ENCODE measurements around the gene TMC3.

The TMC3 gene

DNA sequence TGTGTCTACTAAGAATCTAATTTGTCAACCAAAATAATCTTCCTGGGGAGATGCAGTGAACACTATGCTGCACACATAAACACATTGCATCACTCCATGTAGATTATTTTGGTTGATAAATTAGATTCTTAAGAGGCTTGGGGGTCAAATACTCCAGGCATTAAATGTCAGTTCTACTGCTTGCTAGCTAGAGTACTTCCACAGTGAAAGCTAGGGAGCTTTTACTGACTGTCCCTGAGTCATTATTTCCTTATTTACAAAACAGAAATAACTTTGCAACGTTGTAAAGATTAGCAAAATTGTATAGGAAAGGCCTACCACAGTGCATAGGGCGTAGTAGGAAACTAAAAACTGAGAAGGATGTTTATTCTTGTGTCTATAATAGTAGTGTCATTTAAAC, 12.9 kb upstream of the TMC3 start:
- TF ChIP-seq, protein P1, sequence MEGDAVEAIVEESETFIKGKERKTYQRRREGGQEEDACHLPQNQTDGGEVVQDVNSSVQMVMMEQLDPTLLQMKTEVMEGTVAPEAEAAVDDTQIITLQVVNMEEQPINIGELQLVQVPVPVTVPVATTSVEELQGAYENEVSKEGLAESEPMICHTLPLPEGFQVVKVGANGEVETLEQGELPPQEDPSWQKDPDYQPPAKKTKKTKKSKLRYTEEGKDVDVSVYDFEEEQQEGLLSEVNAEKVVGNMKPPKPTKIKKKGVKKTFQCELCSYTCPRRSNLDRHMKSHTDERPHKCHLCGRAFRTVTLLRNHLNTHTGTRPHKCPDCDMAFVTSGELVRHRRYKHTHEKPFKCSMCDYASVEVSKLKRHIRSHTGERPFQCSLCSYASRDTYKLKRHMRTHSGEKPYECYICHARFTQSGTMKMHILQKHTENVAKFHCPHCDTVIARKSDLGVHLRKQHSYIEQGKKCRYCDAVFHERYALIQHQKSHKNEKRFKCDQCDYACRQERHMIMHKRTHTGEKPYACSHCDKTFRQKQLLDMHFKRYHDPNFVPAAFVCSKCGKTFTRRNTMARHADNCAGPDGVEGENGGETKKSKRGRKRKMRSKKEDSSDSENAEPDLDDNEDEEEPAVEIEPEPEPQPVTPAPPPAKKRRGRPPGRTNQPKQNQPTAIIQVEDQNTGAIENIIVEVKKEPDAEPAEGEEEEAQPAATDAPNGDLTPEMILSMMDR (IDR thresholded peaks at IDR 0.05; ENCODE audit: low read depth, low read length, missing control alignments), result no peak
- DNase-seq (ENCODE audit: extremely low read depth, low read depth), result no peak

DNA sequence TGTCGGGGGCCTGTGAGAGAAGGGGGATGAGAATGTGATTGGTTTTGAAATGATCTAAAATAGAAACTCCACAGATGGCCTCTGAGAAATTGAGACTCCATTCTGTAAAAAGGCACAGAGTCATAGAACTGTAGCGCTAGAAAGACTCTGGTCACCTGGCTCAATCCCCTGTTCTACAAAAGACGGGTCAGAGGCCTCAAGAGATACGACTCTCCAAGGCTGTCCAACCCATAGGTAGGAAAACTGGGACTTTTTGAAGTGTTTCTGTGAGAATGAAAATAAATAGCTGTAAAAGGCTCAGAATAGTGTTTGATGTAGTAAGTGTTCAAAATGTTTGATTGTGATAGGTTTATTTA, 11.7 kb upstream of the TMC3 start:
- DNase-seq (ENCODE audit: extremely low read depth, low read depth), result no peak
- no peak overlapping the region for H3K4me3 ChIP-seq (replicated peaks; ENCODE audit: low read depth, low read length)
- TF ChIP-seq, protein P1 (IDR thresholded peaks at IDR 0.05; ENCODE audit: low read depth, low read length, missing control alignments), result no peak

More for the DNA sequence above, 12.9 kb upstream of the TMC3 start:
- H3K4me3 ChIP-seq (replicated peaks; ENCODE audit: low read depth, low read length), result no peak overlapping the region

DNA sequence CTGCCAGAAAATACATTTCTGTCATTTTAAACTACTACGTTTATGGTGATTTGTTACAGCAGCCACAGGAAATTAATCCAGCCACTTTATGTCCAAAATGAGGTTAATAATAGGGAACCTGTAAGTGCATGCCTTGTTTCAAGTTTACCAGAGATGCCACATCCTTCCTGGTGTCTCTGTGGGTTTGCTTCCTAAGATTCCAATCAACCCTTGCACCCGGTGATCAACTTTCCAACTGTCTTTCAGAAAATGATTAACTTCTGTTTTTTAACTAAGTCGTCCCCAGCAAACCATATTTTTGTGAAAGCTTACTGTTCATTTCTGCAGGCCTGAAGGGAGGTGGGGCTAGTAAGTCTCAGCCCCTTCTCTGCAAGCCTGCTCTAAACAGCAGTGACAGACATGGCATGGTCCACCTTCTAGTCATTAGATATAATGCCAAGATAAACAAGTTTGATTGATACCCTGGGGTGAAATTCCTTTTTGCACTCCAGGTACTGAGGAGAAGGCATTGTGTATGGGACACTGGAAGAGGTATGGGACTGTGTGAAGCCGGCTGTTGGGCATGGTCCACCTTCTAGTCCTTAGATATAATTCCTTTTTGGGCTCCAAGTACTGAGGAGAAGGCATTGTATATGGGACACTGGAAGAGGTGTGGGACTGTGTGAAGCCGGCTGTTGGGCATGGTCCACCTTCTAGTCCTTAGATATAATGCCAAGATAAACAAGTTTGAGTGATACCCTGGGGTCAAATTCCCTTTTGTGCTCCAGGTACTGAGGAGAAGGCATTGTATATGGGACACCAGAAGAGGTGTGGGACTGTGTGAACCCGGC, 11.1 kb upstream of the TMC3 start:
- H3K4me3 ChIP-seq (replicated peaks; ENCODE audit: low read depth, low read length), result no peak overlapping the region
- no peak for DNase-seq (ENCODE audit: extremely low read depth, low read depth)
- TF ChIP-seq, protein P1 (IDR thresholded peaks at IDR 0.05; ENCODE audit: low read depth, low read length, missing control alignments), result no peak

DNA sequence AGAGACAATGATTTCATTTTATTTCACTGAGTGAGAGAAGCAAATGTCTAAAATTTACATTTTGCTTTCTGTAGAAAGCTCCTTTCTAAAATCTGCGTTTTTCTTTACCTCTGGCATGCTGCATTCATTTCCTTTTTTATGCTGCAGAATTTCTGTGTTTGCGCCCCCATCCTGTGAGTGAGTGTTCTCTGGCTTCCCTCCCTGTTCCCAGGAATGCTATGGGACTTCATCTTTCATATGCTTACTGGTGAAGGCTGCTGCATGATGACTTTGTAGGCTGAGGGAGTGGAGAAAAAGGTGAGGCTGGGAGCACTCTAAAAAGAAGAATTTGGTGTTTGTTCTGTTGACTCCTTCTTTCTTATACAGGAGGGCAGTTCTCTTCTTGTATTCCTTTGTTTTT, 7.7 kb upstream of the TMC3 start:
- TF ChIP-seq, protein P1 (IDR thresholded peaks at IDR 0.05; ENCODE audit: low read depth, low read length, missing control alignments), result no peak
- H3K4me3 ChIP-seq (replicated peaks; ENCODE audit: low read depth, low read length), result no peak overlapping the region
- DNase-seq (ENCODE audit: extremely low read depth, low read depth), result no peak

DNA sequence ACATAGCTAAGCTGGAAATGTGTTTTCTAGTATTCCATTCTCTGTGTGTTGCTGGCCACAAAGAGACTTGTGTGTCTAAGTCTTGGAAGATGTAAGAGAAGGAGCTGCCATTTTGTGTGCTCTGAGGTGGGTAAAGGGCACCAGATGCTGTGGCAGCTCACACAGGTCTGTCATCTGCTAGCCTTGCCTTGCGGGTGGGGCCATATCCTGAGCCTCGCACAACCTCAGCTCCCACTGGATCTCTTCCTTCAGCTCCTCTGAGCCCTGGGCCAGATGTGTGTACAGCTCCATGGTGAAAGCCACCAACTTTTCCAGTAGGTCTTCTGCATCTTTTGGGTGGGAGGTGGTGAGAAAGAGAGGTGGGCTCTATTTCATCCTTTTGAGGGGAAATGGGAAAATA, 6.7 kb upstream of the TMC3 start:
- H3K4me3 ChIP-seq (replicated peaks; ENCODE audit: low read depth, low read length), result no peak overlapping the region
- DNase-seq (ENCODE audit: extremely low read depth, low read depth), result no peak
- TF ChIP-seq, protein P1 (IDR thresholded peaks at IDR 0.05; ENCODE audit: low read depth, low read length, missing control alignments), result no peak

DNA sequence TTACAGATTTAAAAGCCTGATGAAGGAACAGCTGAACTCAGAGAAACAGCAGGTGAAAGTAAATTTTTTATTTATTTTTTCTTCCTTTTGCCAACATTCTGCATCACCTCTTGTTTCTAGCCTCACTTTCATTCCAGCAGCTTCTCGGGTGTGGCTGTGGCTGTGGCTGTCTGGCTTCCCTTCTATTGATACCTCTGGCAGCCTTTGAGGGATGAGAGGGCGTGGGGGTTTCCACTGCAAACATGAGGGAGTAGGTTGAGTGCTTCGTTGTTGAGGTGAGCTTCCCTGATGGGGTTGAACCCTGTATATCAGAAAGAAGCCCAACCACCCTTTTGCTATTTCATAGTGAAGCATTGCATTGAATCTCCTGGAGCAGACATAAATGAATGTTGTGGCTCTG, 6.2 kb upstream of the TMC3 start:
- TF ChIP-seq, protein P1 (IDR thresholded peaks at IDR 0.05; ENCODE audit: low read depth, low read length, missing control alignments), result no peak
- DNase-seq (ENCODE audit: extremely low read depth, low read depth), result no peak
- no peak overlapping the region for H3K4me3 ChIP-seq (replicated peaks; ENCODE audit: low read depth, low read length)

DNA sequence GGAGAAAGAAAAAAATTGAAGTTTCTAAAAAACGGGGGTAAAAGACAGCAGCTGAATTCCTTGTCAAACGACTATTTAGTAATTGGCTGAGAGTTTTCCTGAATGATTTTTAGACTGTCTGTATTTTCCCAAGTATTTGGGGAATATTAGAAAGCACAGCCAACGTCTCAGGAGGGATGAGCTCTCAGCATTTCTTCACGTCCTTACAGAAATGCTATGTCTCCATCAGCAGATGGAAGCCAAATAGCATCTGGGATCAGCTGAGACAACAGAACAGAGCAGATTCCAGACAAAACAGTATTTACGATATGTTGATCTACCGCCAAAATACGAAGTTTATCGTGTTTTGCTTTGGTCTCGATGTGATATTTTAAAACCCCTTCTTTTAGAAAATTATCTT, 5.3 kb upstream of the TMC3 start:
- TF ChIP-seq, protein P1 (IDR thresholded peaks at IDR 0.05; ENCODE audit: low read depth, low read length, missing control alignments), result no peak
- no peak overlapping the region for H3K4me3 ChIP-seq (replicated peaks; ENCODE audit: low read depth, low read length)
- DNase-seq (ENCODE audit: extremely low read depth, low read depth), result no peak
